ENCODE data around the gene LAMA1. TPM values are rescaled to one million over a fixed set of nuclear protein-coding genes. Genes with fewer than 3 reads are reported as not detected.

LAMA1 gene
- total and polyA plus RNA-seq, 2 of the 8 experiments (the other 6 are each of a cell fraction or from before 2014, with no cell fraction given) = 30.4 to 48.7 TPM

DNA sequence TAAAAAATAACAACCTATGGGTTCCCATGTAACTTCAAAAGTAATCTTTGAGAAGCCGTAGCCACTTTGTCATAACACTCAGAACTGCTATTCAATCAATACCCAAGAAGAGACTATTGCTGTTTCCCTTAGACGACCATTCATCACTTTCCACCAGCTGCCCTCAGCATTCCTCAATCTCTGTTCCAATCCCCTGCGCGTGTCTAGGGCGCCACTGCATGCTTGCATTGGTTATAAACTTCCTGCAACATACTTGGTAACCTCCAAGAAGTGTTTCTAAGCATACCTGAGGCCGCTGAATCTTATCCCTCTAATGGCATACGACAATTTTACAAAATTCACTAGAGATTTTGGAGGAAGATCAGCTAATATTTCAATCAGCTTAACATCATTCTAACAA lies 134.2 kb downstream of the LAMA1 start:
- H3K36me3 ChIP-seq (ENCODE audit: control insufficient read depth in 2 of 4, insufficient read depth in 4 of 4, low read length in 3 of 4) = peaks cover 0 to 29% (median 9%) of the 10 kb centered on the region in 4 experiments; a peak in 7 of 8 replicates
- H2BK5ac ChIP-seq (ENCODE audit: low read depth, low read length) = no peak overlapping the region
- no peaks in the 10 kb centered on the region for H3K4me1 ChIP-seq (replicated peaks in 1 of 4; ENCODE audit: control insufficient read depth in 3 of 4, insufficient read depth in 4 of 4, low read length in 3 of 4)
- H3K18ac ChIP-seq (ENCODE audit: extremely low read depth, low read length) = no peak overlapping the region
- H3K4ac ChIP-seq (replicated peaks; ENCODE audit: insufficient read length, low read depth, low read length) = no peak overlapping the region
- WGBS, 2 experiments (ENCODE audit: extremely low coverage in 1 of 2, insufficient coverage in 1 of 2, insufficient read length in 1 of 2, insufficient replicate concordance in 2 of 2, low coverage in 1 of 2, low lambda C conversion rate in 2 of 2, missing lambda C conversion rate in 1 of 2) = 92% methylated on average over 7 of the region's 7 CpGs; no CpG with 5 or more reads in 1 of the 2 experiments
- no peak for FAIRE-seq
- H4K91ac ChIP-seq (replicated peaks; ENCODE audit: insufficient read length, low read length) = no peak overlapping the region
- no peak overlapping the region for H2BK15ac ChIP-seq (ENCODE audit: low read length)
- no peak overlapping the region for H3K23ac ChIP-seq (ENCODE audit: insufficient read length)
- no peak overlapping the region for H2BK20ac ChIP-seq (ENCODE audit: low read length)
- H3K27me3 ChIP-seq (replicated peaks in 1 of 4; ENCODE audit: control insufficient read depth in 3 of 4, extremely low read depth in 1 of 4, insufficient read depth in 3 of 4, low read length in 3 of 4) = no peaks in the 10 kb centered on the region
- ChIA-PET CTCF (ENCODE audit: partially characterized antibody) (interaction anchor here (1.0 to 1.2 kb wide), 3 partner anchors 9 to 63 kb away, joined by 4 read pairs; no protein-coding TSS in a partner anchor), POLR2A (ENCODE audit: partially characterized antibody) (no interaction called here)
- H3K56ac ChIP-seq (replicated peaks; ENCODE audit: insufficient read length, low read depth, low read length) = no peak overlapping the region
- H3K79me1 ChIP-seq (ENCODE audit: low read depth, low read length) = no peaks in the 10 kb centered on the region
- no peaks in the 10 kb centered on the region for H4K20me1 ChIP-seq (replicated peaks in 1 of 2; ENCODE audit: control insufficient read depth in 1 of 2, insufficient read depth in 2 of 2, low read length in 2 of 2)
- TF ChIP-seq SAP30 (IDR thresholded peaks at IDR 0.05; ENCODE audit: insufficient read depth, insufficient replicate concordance, low read length) (no peak), MAFK (IDR thresholded peaks at IDR 0.05; ENCODE audit: low read depth, low read length) (no peak), RXRA (IDR thresholded peaks at IDR 0.05; ENCODE audit: insufficient read depth, low read depth, low read length) (no peak), GABPA (IDR thresholded peaks at IDR 0.05; ENCODE audit: borderline replicate concordance, insufficient read depth, low read length) (no peak), CREB1 (IDR thresholded peaks at IDR 0.05) (no peak)
- H3K9me3 ChIP-seq (ENCODE audit: insufficient read depth in 2 of 2, low read depth in 1 of 2, low read length in 1 of 2) = no peaks in the 10 kb centered on the region
- no peak overlapping the region for H2AK5ac ChIP-seq (ENCODE audit: low read depth, low read length)
- no peak overlapping the region for H4K8ac ChIP-seq (ENCODE audit: extremely low read depth, insufficient read depth, low read length)
- H2BK120ac ChIP-seq (replicated peaks; ENCODE audit: low read depth, low read length) = no peak overlapping the region
- H3K9ac ChIP-seq (replicated peaks in 1 of 4; ENCODE audit: extremely low read depth in 1 of 4, low read depth in 3 of 4, low read length in 3 of 4) = no peak overlapping the region
- DNase-seq (ENCODE audit: low read depth in 1 of 2, low spot score in 2 of 2) = no peak
- H3K4me3 ChIP-seq (ENCODE audit: extremely low read depth in 1 of 4, insufficient read depth in 2 of 4, low read depth in 3 of 4, low read length in 4 of 4) = no peak overlapping the region
- H3K23me2 ChIP-seq (ENCODE audit: low read depth, low read length) = no peaks in the 10 kb centered on the region
- no peak overlapping the region for H3K4me2 ChIP-seq (ENCODE audit: insufficient read depth in 1 of 2, low read depth in 2 of 2, low read length in 2 of 2)
- no peak overlapping the region for H2AFZ ChIP-seq (ENCODE audit: low read length)
- H4K5ac ChIP-seq (ENCODE audit: insufficient read length, low read depth, low read length) = no peak overlapping the region
- no peaks in the 10 kb centered on the region for H3K79me2 ChIP-seq (ENCODE audit: control insufficient read depth in 1 of 2, insufficient read depth in 2 of 2, low read length in 2 of 2)
- H3K27ac ChIP-seq (ENCODE audit: low read depth, low read length) = no peak overlapping the region
- no peak overlapping the region for H3K14ac ChIP-seq (ENCODE audit: insufficient read length)
- no peak overlapping the region for H2BK12ac ChIP-seq (ENCODE audit: low read depth, low read length)

Data from H1 (cell line).